GM23338 (cell line): ENCODE data around the gene ADPRHL1. TPM values are rescaled to one million over a fixed set of nuclear protein-coding genes. Genes with fewer than 3 reads are reported as not detected.
"Not testable (repeated sequence)": the region's sequence is repeated elsewhere in the genome, so short reads cannot be mapped to it uniquely, and the experiment has no call there.

ENCODE experiments used
- ATAC-seq: fragments of 200-7000 bp; cut with Tn5 transposase; 3 replicates; pipeline ENCODE4 v1.9.1; 2020
- DNase-seq: peaks from one replicate; pipeline ENCODE4 v3.0.0-alpha.2; 2015; ENCODE audit warnings: low spot score
- H2AFZ ChIP-seq: fragments of 200-600 bp; sonication (generic); 2 replicates; pipeline ENCODE4 v1.8.0; 2016; ENCODE audit warnings: antibody characterized with exemption, mild to moderate bottlenecking, moderate library complexity
- H3F3A ChIP-seq: fragments of 200-600 bp; sonication (generic); replicated peaks from 2 replicates; pipeline ENCODE4 v1.8.0; 2017; ENCODE audit warnings: antibody characterized with exemption, mixed run types, low read depth
- H3K27ac ChIP-seq: fragments of 200-600 bp; sonication (generic); 2 replicates; pipeline ENCODE4 v1.6.1; 2016; ENCODE audit warnings: low read depth
- H3K27me3 ChIP-seq: fragments of 200-600 bp; sonication (generic); 2 replicates; pipeline ENCODE4 v1.8.0; 2016; ENCODE audit warnings: mild to moderate bottlenecking, mixed run types, moderate library complexity; ENCODE audit not compliant: insufficient read depth
- H3K36me3 ChIP-seq: fragments of 200-600 bp; sonication (generic); 2 replicates; pipeline ENCODE4 v1.8.0; 2016; ENCODE audit warnings: mild to moderate bottlenecking; ENCODE audit not compliant: insufficient read depth
- H3K4me1 ChIP-seq: fragments of 200-600 bp; sonication (generic); 2 replicates; pipeline ENCODE4 v1.8.0; 2016; ENCODE audit warnings: mild to moderate bottlenecking, moderate library complexity; ENCODE audit not compliant: insufficient read depth
- H3K4me2 ChIP-seq: fragments of 200-600 bp; sonication (generic); 2 replicates; pipeline ENCODE4 v1.7.1; 2017; ENCODE audit warnings: mixed run types
- H3K4me3 ChIP-seq: fragments of 200-600 bp; sonication (generic); 2 replicates; pipeline ENCODE4 v1.6.1; 2016; ENCODE audit warnings: mixed run types
- H3K79me2 ChIP-seq: fragments of 200-600 bp; sonication (generic); replicated peaks from 2 replicates; pipeline ENCODE4 v1.8.0; 2017; ENCODE audit warnings: mild to moderate bottlenecking; ENCODE audit not compliant: insufficient read depth
- H3K9me2 ChIP-seq: fragments of 200-600 bp; sonication (generic); 2 replicates; pipeline ENCODE4 v1.8.0; 2017; ENCODE audit not compliant: insufficient read depth
- H4K20me1 ChIP-seq: fragments of 200-600 bp; sonication (generic); replicated peaks from 2 replicates; pipeline ENCODE4 v1.8.0; 2017; ENCODE audit warnings: mild to moderate bottlenecking; ENCODE audit not compliant: insufficient read depth
- H3K27ac Mint-ChIP-seq: 2 replicates; pipeline ENCODE4 v1.8.0; 2020; ENCODE audit warnings: inconsistent platforms, mild to moderate bottlenecking, moderate library complexity, mixed read lengths
- H3K27me3 Mint-ChIP-seq: 3 replicates; pipeline ENCODE4 v1.8.0; 2022; ENCODE audit warnings: low read depth, mild to moderate bottlenecking, moderate library complexity, mixed read lengths, inconsistent platforms; ENCODE audit not compliant: insufficient read depth, poor library complexity
- H3K36me3 Mint-ChIP-seq: 3 replicates; pipeline ENCODE4 v1.8.0; 2021; ENCODE audit warnings: low read depth, mild to moderate bottlenecking, inconsistent platforms, moderate library complexity, mixed read lengths
- H3K4me1 Mint-ChIP-seq: 3 replicates; pipeline ENCODE4 v1.8.0; 2020; ENCODE audit warnings: mild to moderate bottlenecking, inconsistent platforms, mixed read lengths
- H3K4me3 Mint-ChIP-seq: 3 replicates; pipeline ENCODE4 v1.8.0; 2021; ENCODE audit warnings: moderate library complexity, mild to moderate bottlenecking, inconsistent platforms, mixed read lengths
- H3K9me3 Mint-ChIP-seq: 3 replicates; pipeline ENCODE4 v1.8.0; 2020; ENCODE audit warnings: moderate library complexity, mild to moderate bottlenecking, inconsistent platforms, mixed read lengths
- EZH2 ChIP-seq: fragments of 200-600 bp; sonication (generic); IDR thresholded peaks from one replicate; pipeline ENCODE4 v1.8.0; 2017; ENCODE audit warnings: antibody characterized with exemption, mild to moderate bottlenecking, low read depth; ENCODE audit not compliant: unreplicated experiment
- ZNF114 ChIP-seq: fragments of 250-450 bp; sonication (Bioruptor Pico); IDR thresholded peaks from 2 replicates; pipeline ENCODE4 v1.5.0; 2020; ENCODE audit warnings: mild to moderate bottlenecking, moderate library complexity
- ZNF331 ChIP-seq: fragments of 250-450 bp; sonication (Bioruptor Pico); IDR thresholded peaks from 2 replicates; pipeline ENCODE4 v1.5.0; 2020; ENCODE audit warnings: low read depth, mild to moderate bottlenecking, moderate library complexity
- polyA plus RNA-seq: library from polyadenylated mRNA; unstranded; fragments of >200 nt; fragmentation: Nextera tagmentation; extraction: Ambion mirVana; gene quantifications from 2 replicates; pipeline ENCODE4 v1.2.1, GENCODE V29; 2016
- total RNA-seq: library from RNA; depleted of rRNA; stranded (reverse); fragments of >200 nt; shearing (Covaris generic); gene quantifications from 2 replicates; pipeline ENCODE4 v1.2.3, GENCODE V29; 2014
- TF ChIP-seq, protein P1 (sequence below), 2 experiments: fragments of 200-600 bp in 1 of 2; sonication (generic) in 1 of 2; conservative IDR thresholded peaks; 2 replicates each; pipeline versions ENCODE4 v1.5.1 to v1.6.1; 2016 to 2017; ENCODE audit warnings: antibody characterized with exemption in 2 of 2, low read depth in 2 of 2, mild to moderate bottlenecking in 2 of 2, moderate library complexity in 1 of 2

ADPRHL1 gene
- total and polyA plus RNA-seq, 2 experiments from 2014 or later, result 0.80 to 1.0 TPM

DNA sequence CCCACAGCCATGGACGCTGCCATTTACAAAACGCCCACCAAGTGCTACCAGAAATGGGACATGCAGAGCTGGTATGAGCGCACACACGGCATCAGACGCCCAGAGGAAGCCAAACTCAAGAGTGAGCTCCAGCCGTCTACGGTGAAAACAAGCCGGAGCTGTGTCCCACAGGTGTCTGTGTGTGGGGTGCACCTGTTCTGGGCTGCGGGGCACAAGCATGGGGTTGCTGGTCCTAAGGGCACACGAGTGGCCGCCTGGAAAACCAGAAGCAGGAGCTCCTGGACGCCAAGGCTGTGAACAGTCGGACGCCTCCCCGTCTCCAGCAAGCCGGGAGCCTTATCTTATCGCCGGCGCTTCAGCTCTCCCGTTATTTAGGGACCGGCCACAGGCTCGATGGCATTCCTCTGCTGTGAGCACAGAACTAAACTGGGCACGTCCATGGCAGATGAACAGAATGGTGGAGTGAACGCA, 1.3 kb downstream of the ADPRHL1 start:
- no peak for ATAC-seq
- peaks cover 28% of the 10 kb centered on the region for H3K36me3 Mint-ChIP-seq
- H3K27ac Mint-ChIP-seq, result no peak overlapping the region

DNA sequence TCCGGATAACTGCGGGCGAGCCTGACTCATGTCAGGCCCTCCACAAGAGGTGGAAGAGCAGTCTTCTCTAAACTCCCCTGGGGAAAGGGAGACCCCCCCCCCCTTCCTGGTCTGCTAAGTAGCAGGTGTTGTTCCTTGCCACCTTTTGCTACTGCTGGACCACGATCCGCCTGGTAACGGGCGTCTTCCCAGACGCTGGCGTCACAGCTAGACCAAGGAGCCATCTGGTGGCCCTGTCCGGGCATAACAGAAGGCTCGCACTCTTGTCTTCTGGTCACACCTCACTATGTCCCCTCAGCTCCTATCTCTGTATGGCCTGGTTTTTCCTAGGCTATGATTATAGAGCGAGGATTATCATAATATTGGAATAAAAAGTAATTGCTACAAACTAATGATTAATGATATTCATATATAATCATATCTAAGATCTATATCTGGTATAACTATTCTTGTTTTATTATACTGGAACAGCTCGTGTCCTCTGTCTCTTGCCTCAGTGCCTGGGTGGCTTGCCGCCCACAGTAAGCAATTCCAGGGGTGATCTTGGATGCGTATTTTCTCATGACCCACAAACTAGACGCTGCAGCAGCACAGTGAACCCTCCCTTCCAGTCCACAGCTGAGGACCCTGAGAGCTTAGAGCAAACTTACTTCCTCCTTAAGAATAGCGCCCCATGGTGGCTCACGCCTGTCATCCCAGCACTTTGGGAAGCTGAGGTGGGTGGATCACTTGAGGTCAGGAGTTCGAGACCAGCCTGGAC, 2.2 kb downstream of the ADPRHL1 start:
- TF ChIP-seq, protein P1, sequence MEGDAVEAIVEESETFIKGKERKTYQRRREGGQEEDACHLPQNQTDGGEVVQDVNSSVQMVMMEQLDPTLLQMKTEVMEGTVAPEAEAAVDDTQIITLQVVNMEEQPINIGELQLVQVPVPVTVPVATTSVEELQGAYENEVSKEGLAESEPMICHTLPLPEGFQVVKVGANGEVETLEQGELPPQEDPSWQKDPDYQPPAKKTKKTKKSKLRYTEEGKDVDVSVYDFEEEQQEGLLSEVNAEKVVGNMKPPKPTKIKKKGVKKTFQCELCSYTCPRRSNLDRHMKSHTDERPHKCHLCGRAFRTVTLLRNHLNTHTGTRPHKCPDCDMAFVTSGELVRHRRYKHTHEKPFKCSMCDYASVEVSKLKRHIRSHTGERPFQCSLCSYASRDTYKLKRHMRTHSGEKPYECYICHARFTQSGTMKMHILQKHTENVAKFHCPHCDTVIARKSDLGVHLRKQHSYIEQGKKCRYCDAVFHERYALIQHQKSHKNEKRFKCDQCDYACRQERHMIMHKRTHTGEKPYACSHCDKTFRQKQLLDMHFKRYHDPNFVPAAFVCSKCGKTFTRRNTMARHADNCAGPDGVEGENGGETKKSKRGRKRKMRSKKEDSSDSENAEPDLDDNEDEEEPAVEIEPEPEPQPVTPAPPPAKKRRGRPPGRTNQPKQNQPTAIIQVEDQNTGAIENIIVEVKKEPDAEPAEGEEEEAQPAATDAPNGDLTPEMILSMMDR (conservative IDR thresholded peaks at IDR 0.05; ENCODE audit: low read depth in 2 of 2), result peak; percentile 65 to 69
- Histone ChIP-seq H3F3A (peaks cover 11% of the 10 kb centered on the region; the same call in 1 of the 2 replicates), H3K27ac (0 out of 2 replicates have a peak overlapping the region, but pooled peaks have one; percentile 74)
- H3K4me3 Mint-ChIP-seq, H3K4me1 ChIP-seq, H2AFZ ChIP-seq, H3K9me3 Mint-ChIP-seq, H3K4me1 Mint-ChIP-seq, H3K4me3 ChIP-seq, H3K27ac Mint-ChIP-seq, H3K36me3 ChIP-seq, H3K9me2 ChIP-seq, H3K79me2 ChIP-seq, H3K27me3 ChIP-seq, H3K4me2 ChIP-seq, H4K20me1 ChIP-seq: not testable (repeated sequence)
- ATAC-seq, result peak; percentile 75
- Mint-ChIP-seq H3K27me3 (peaks cover 12% of the 10 kb centered on the region), H3K36me3 (peaks cover 21% of the 10 kb centered on the region)
- DNase-seq, result peak; percentile 83

More for the DNA sequence above, 1.3 kb downstream of the ADPRHL1 start:
- Histone ChIP-seq H3K4me1 (no peaks in the 10 kb centered on the region), H3K4me3 (no peak overlapping the region), H3K4me2 (no peak overlapping the region), H3K27ac (no peak overlapping the region), H3K9me2 (no peaks in the 10 kb centered on the region), H3K36me3 (peaks cover 17% of the 10 kb centered on the region; the same call in 1 of the 2 replicates), H3K27me3 (no peaks in the 10 kb centered on the region), H4K20me1 (no peaks in the 10 kb centered on the region; the same call in 1 of the 2 replicates), H3K79me2 (no peaks in the 10 kb centered on the region), H3F3A (peaks cover 5% of the 10 kb centered on the region; the same call in 1 of the 2 replicates), H2AFZ (no peak overlapping the region)
- Mint-ChIP-seq H3K4me1 (no peaks in the 10 kb centered on the region; the same call in 2 of the 3 replicates), H3K27me3 (peaks cover 17% of the 10 kb centered on the region), H3K4me3 (no peak overlapping the region), H3K9me3 (no peaks in the 10 kb centered on the region)
- TF ChIP-seq EZH2 (no peak), ZNF114 (CRISPR knock-in tag) (no peak), ZNF331 (CRISPR knock-in tag) (no peak)
- TF ChIP-seq, protein P1 (conservative IDR thresholded peaks at IDR 0.05; ENCODE audit: low read depth in 2 of 2), result no peak
- no peak for DNase-seq

DNA sequence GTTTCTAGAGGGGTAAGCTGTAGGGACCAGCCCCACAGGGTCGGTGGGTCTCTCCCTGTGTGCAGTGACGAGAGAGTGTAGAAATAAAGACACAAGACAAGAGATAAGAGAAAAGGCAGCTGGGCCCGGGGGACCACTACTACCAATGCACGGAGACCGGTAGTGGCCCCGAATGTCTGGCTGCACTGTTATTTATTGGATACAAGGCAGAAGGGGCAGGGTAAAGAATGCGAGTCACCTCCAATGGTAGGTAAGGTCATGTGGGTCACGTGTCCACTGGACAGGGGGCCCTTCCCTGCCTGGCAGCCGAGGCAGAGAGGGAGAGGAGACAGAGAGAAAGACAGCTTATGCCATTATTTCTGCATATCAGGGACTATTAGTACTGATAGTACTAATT, 2.9 kb downstream of the ADPRHL1 start:
- H3K4me1 Mint-ChIP-seq, H3K27ac Mint-ChIP-seq: not testable (repeated sequence)

More for the DNA sequence above, 2.9 kb downstream of the ADPRHL1 start:
- peaks cover 14% of the 10 kb centered on the region for H3K36me3 Mint-ChIP-seq
- H3K4me2 ChIP-seq, H3K4me3 ChIP-seq, H3K9me3 Mint-ChIP-seq, H3K9me2 ChIP-seq, H3K27me3 ChIP-seq, H3K79me2 ChIP-seq, DNase-seq, ATAC-seq, H3K36me3 ChIP-seq, H3K4me1 ChIP-seq, H3K27me3 Mint-ChIP-seq, H3K4me3 Mint-ChIP-seq, H3K27ac ChIP-seq, H2AFZ ChIP-seq, H4K20me1 ChIP-seq: not testable (repeated sequence)
- H3F3A ChIP-seq, result peaks cover 11% of the 10 kb centered on the region; the same call in 1 of the 2 replicates
